Erythroblast (primary cell): ENCODE results near the gene C9orf85.

Experiments
- GATA1 ChIP-seq: IDR thresholded peaks from 2 replicates; pipeline ENCODE4 v1.6.1; 2011; ENCODE audit warnings: low read depth, mild to moderate bottlenecking, control low read depth, low read length, moderate library complexity
- POLR2A ChIP-seq: IDR thresholded peaks from 2 replicates; pipeline ENCODE4 v1.6.1; 2011; ENCODE audit warnings: mild to moderate bottlenecking, low read length

DNA sequence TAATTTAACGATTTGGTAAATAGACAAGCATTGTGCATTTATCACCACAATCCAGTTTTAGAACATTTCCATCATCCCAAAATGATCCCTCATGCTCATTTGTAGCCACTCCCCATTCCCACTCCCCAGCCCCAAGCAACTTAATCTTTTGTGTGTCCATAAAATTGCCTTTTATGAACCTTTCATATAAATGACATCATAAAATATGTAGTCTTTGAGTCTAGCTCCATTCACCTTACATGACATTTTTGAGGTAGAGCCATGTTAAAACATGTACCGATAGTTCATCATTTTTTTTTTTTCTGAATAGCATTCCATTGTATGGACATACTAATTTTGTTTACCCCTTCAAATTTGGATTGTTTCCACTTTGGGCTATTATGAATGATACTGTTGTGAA is 70.5 kb downstream of the C9orf85 start:
- no peak for TF ChIP-seq POLR2A
- TF ChIP-seq GATA1, result no peak
